ENCODE measurements around the gene MPP2. TPM values are rescaled to one million over a fixed set of nuclear protein-coding genes. Genes with fewer than 3 reads are reported as not detected.

The MPP2 gene
- total and polyA plus RNA-seq, 9 of the 15 experiments (the other 6 are each of a cell fraction or from before 2014, with no cell fraction given): 0.04 to 1.0 (median 0.24) TPM

DNA sequence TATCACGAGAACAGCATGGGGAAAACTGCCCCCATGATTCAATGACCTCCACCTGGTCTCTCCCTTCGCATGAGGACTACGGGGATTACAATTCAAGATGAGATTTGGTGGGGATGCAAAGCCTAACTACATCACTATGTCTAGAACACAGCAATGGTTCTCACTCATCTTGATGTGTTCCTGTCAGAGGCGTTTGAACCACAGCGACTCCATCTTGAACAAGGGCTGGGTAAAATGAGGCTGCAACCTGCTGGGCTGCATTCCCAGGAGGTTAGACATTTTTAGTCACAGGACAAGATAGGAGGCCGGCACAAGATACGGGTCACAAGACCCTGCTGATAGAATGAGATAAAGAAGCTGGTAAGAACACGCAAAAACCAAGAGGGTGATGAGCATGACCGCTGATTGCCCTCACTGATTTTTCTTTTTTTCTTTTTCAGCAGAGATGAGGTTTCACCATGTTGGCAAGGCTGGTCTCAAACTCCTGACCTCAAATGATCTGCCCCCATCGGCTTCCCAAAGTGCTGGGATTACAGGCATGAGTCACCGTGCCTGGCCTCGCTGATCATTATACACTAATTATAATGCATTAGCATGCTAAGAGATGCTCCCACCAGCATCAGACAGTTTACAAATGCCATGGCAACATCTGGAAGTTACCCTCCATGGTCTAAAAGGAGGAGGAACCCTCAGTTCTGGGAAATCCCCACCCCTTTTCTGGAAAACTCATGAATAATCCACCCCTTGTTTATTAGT, 37.9 kb upstream of the MPP2 start (continued):
- TF ChIP-seq RBM34 (IDR thresholded peaks at IDR 0.05; ENCODE audit: borderline replicate concordance, insufficient read depth, low read length) (no peak), RBBP5 (IDR thresholded peaks at IDR 0.05; ENCODE audit: borderline replicate concordance, insufficient read depth, low read length, poor library complexity, severe bottlenecking) (no peak), SAFB2 (IDR thresholded peaks at IDR 0.05; ENCODE audit: borderline replicate concordance, low read depth, low read length, severe bottlenecking) (no peak), CBX8 (IDR thresholded peaks at IDR 0.05; ENCODE audit: borderline replicate concordance, extremely low read depth, low read depth, low read length, poor library complexity, severe bottlenecking) (no peak), RB1 (IDR thresholded peaks at IDR 0.05; ENCODE audit: low read depth) (no peak), ZC3H8 (IDR thresholded peaks at IDR 0.05) (no peak), ZZZ3 (IDR thresholded peaks at IDR 0.05) (no peak), ZBTB33 (CRISPR knock-in tag; IDR thresholded peaks at IDR 0.05) (no peak), KDM4B (IDR thresholded peaks at IDR 0.05; ENCODE audit: borderline replicate concordance in 2 of 2, low read depth in 1 of 2) (no peak), ZNF639 (CRISPR knock-in tag; conservative IDR thresholded peaks at IDR 0.05 in 1 of 2, IDR thresholded peaks at IDR 0.05 in 1 of 2) (peak in 1 of 2 experiments; percentile 65; a peak in 1 of 4 replicates), TBL1XR1 (IDR thresholded peaks at IDR 0.05; ENCODE audit: low read length in 2 of 2) (no peak), SIN3B (IDR thresholded peaks at IDR 0.05; ENCODE audit: low read depth) (no peak), IFI16 (CRISPR knock-in tag; IDR thresholded peaks at IDR 0.05) (no peak), HLTF (IDR thresholded peaks at IDR 0.05) (no peak), TEAD1 (CRISPR knock-in tag; IDR thresholded peaks at IDR 0.05) (peak in 1 of 2 experiments; percentile 94; a peak in 2 of 4 replicates), SIN3A (IDR thresholded peaks at IDR 0.05; ENCODE audit: borderline replicate concordance in 2 of 2, control insufficient read depth in 1 of 2, low read depth in 2 of 2, low read length in 2 of 2) (no peak), SMAD1 (IDR thresholded peaks at IDR 0.05; ENCODE audit: low read depth, low read length, partially characterized antibody) (no peak), NCOA4 (IDR thresholded peaks at IDR 0.05; ENCODE audit: partially characterized antibody) (no peak), ARID1B (IDR thresholded peaks at IDR 0.05) (no peak), ZNF41 (CRISPR knock-in tag; conservative IDR thresholded peaks at IDR 0.05) (peak; percentile 84), E2F8 (IDR thresholded peaks at IDR 0.05; ENCODE audit: low read depth, partially characterized antibody) (no peak)

Measured in K562 (cell line).